Left lung (tissue), 10 donors: ENCODE measurements around the gene CEACAM7. TPM values are rescaled to one million over a fixed set of nuclear protein-coding genes. Genes with fewer than 3 reads are reported as not detected.
A peak's percentile ranks its signal among the peaks of the same experiment; 100 is the strongest.

Experiments used
- ATAC-seq: fragments of 200-7000 bp; cut with Tn5 transposase; one replicate; pipeline ENCODE4 v1.9.1; 2020; ENCODE audit warnings: moderate library complexity
- DNase-seq, 4 donors: peaks; one replicate each; pipeline ENCODE4 v3.0.0-alpha.2; 2013 to 2020
- H3K27ac ChIP-seq, 2 donors: fragments of 200-600 bp; sonication (generic) in 1 of 2; one replicate each; pipeline versions ENCODE4 v1.5.0 to v1.8.0; 2020 to 2021
- H3K27me3 ChIP-seq, 2 donors: fragments of 200-600 bp; sonication (generic) in 1 of 2; one replicate each; pipeline versions ENCODE4 v1.5.0 to v1.8.0; 2020 to 2021
- H3K36me3 ChIP-seq, 2 donors: fragments of 200-600 bp; sonication (generic) in 1 of 2; one replicate each; pipeline versions ENCODE4 v1.5.0 to v1.8.0; 2020 to 2021
- H3K4me1 ChIP-seq, 2 donors: fragments of 200-600 bp; one replicate each; pipeline ENCODE4 v1.8.0; 2021
- H3K4me3 ChIP-seq, 2 donors: fragments of 200-600 bp; sonication (generic) in 1 of 2; one replicate each; pipeline versions ENCODE4 v1.5.0 to v1.8.0; 2020 to 2021; ENCODE audit warnings: mild to moderate bottlenecking in 1 of 2
- H3K9me3 ChIP-seq, 2 donors: fragments of 200-600 bp; sonication (generic) in 1 of 2; one replicate each; pipeline versions ENCODE4 v1.5.0 to v1.8.0; 2020 to 2021
- CTCF ChIP-seq, 2 donors: fragments of 200-600 bp; sonication (generic) in 1 of 2; IDR thresholded peaks; one replicate each; pipeline versions ENCODE4 v1.5.0 to v1.8.0; 2021; ENCODE audit warnings: antibody characterized with exemption in 2 of 2
- intact Hi-C, 2 donors: fragments of 100-400 bp; cut with DNase I; formaldehyde crosslinking; loops; one replicate each; pipeline versions ENCODE4 v1.11.2 to v1.14.2; 2022
- polyA plus RNA-seq, 6 donors: library from polyadenylated mRNA; unstranded; fragments of 120-200 nt; gene quantifications; one replicate each; pipeline ENCODE4 v1.2.1, GENCODE V29; 2013; ENCODE audit not compliant: insufficient read length in 6 of 6
- total RNA-seq, 2 donors: library from RNA; stranded (reverse); fragmentation: NEBNext Ultra II Directional; extraction: Animal tissue kit (Norgen Biotek cat#: 25700); gene quantifications; one replicate each; pipeline ENCODE4 v1.2.1, GENCODE V29; 2021
- donor health status: DM: no; HTN: yes; CAD: no.
- donor health status: DM: no; HTN: no; CAD: no.

CEACAM7 gene
- total and polyA plus RNA-seq, 8 donors = 0.09 to 0.44 (median 0.15) TPM; not detected in 2

- Histone ChIP-seq H3K27ac (no peak within 1 kb of the TSS), H3K4me1 (peaks cover 0 to 4% of the 10 kb centered on the region in 2 donors), H3K27me3 (peaks cover 0 to 54% of the 10 kb centered on the region in 2 donors), H3K4me3 (no peak within 1 kb of the TSS), H3K36me3 (no peaks in the 10 kb centered on the region), H3K9me3 (no peaks in the 10 kb centered on the region)
- ATAC-seq (no peak), DNase-seq (no peak)
- intact Hi-C loops = no loop called here
- no peak for TF ChIP-seq CTCF (IDR thresholded peaks at IDR 0.05)
Observed at GRCh38 chr19:41708481-41708880, 20.4 kb upstream of the CEACAM7 start, which contains the start of gene CEACAM5. CEACAM5 (plus strand) TSS chr19:41708626; CDS start chr19:41708732, 106 bp downstream.

GRCh38 chr19:41707871-41708371 is 19.9 kb upstream of the CEACAM7 start:
- Histone ChIP-seq H3K4me3 (no peak overlapping the region), H3K27ac (no peak overlapping the region), H3K27me3 (peaks cover 0 to 56% of the 10 kb centered on the region in 2 donors), H3K36me3 (no peaks in the 10 kb centered on the region), H3K9me3 (no peaks in the 10 kb centered on the region), H3K4me1 (peaks cover 0 to 4% of the 10 kb centered on the region in 2 donors)
- intact Hi-C loops = no loop called here
- DNase-seq (no peak), ATAC-seq (no peak)
- TF ChIP-seq CTCF (IDR thresholded peaks at IDR 0.05) = no peak

- Histone ChIP-seq H3K9me3 (no peaks in the 10 kb centered on the region), H3K4me1 (peaks cover 0 to 4% of the 10 kb centered on the region in 2 donors), H3K4me3 (no peak overlapping the region), H3K27ac (no peak overlapping the region), H3K27me3 (peaks cover 0 to 56% of the 10 kb centered on the region in 2 donors), H3K36me3 (no peaks in the 10 kb centered on the region)
- no peak for TF ChIP-seq CTCF (IDR thresholded peaks at IDR 0.05)
- ATAC-seq (no peak), DNase-seq (no peak)
- intact Hi-C loops = no loop called here
Observed at GRCh38 chr19:41707502-41707812, 19.4 kb upstream of the CEACAM7 start.

GRCh38 chr19:41706741-41707501 is 18.9 kb upstream of the CEACAM7 start:
- DNase-seq (peak in 3 of 4 donors; percentile 30 to 92 (median 64)), ATAC-seq (peak; percentile 97)
- Histone ChIP-seq H3K27ac (no peak overlapping the region), H3K27me3 (peaks cover 0 to 61% of the 10 kb centered on the region in 2 donors), H3K36me3 (no peaks in the 10 kb centered on the region), H3K4me3 (peak overlapping the region in 1 of 2 donors; percentile 30), H3K9me3 (no peaks in the 10 kb centered on the region), H3K4me1 (peaks cover 0 to 4% of the 10 kb centered on the region in 2 donors)
- peak; percentile 56 to 91 for TF ChIP-seq CTCF (IDR thresholded peaks at IDR 0.05)
- intact Hi-C loops = no loop called here

GRCh38 chr19:41705393-41706174 is 17.5 kb upstream of the CEACAM7 start:
- peaks cover 0 to 4% of the 10 kb centered on the region in 2 donors for H3K4me1 ChIP-seq
- intact Hi-C loops = no loop called here
- H3K36me3 ChIP-seq = no peaks in the 10 kb centered on the region
- H3K9me3 ChIP-seq = no peaks in the 10 kb centered on the region
- no peak overlapping the region for H3K27ac ChIP-seq
- H3K27me3 ChIP-seq = peaks cover 0 to 74% of the 10 kb centered on the region in 2 donors
- ATAC-seq = peak; percentile 60
- peak in 1 of 4 donors; percentile 42 for DNase-seq
- H3K4me3 ChIP-seq = no peak overlapping the region
- TF ChIP-seq CTCF (IDR thresholded peaks at IDR 0.05) = no peak
